Measurements from ENCODE around the gene CDC7.
"Not testable (repeated sequence)": the region's sequence is repeated elsewhere in the genome, so short reads cannot be mapped to it uniquely, and the experiment has no call there.

DNA sequence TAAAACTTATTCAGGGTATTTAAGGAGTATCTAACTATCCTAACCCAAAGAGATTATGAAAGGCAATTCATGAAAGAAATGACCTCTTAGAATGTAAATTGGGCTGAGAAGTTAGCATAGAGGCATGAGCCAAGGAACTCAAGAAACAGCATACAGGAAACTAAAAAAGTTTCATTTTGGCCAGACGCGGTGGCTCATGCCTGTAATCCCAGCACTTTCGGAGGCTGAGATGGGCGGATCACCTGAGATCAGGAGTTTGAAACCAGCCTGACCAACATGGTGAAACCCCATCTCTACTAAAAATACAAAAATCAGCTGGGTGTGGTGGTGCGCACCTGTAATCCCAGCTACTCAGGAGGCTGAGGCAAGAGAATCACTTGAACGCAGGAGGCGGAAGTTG, 16.0 kb downstream of the CDC7 start:
- TF ChIP-seq EGR1 (IDR thresholded peaks at IDR 0.05; ENCODE audit: low read depth); CTCF (IDR thresholded peaks at IDR 0.05 in 2 of 3, conservative IDR thresholded peaks at IDR 0.05 in 1 of 3; ENCODE audit: borderline replicate concordance in 1 of 3, insufficient read depth in 1 of 3, low read depth in 2 of 3, low read length in 2 of 3); TCF7L2 (IDR thresholded peaks at IDR 0.05; ENCODE audit: borderline replicate concordance, extremely low read depth, insufficient read depth, insufficient read length); POLR2A (IDR thresholded peaks at IDR 0.05; ENCODE audit: borderline replicate concordance, extremely low read depth, insufficient read depth, insufficient read length); POLR2AphosphoS5 (IDR thresholded peaks at IDR 0.05; ENCODE audit: low read depth, low read length); MAX (IDR thresholded peaks at IDR 0.05); ZBTB33 (IDR thresholded peaks at IDR 0.05; ENCODE audit: extremely low read depth, insufficient replicate concordance, low read length); RAD21 (IDR thresholded peaks at IDR 0.05; ENCODE audit: low read depth); ZFX (IDR thresholded peaks at IDR 0.05); ZNF274 (IDR thresholded peaks at IDR 0.05; ENCODE audit: low read depth, low read length); CEBPB (IDR thresholded peaks at IDR 0.05; ENCODE audit: low read depth): not testable (repeated sequence)
- TF ChIP-seq, protein P1, sequence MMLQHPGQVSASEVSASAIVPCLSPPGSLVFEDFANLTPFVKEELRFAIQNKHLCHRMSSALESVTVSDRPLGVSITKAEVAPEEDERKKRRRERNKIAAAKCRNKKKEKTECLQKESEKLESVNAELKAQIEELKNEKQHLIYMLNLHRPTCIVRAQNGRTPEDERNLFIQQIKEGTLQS (IDR thresholded peaks at IDR 0.05): not testable (repeated sequence)
- TF ChIP-seq, protein P2, sequence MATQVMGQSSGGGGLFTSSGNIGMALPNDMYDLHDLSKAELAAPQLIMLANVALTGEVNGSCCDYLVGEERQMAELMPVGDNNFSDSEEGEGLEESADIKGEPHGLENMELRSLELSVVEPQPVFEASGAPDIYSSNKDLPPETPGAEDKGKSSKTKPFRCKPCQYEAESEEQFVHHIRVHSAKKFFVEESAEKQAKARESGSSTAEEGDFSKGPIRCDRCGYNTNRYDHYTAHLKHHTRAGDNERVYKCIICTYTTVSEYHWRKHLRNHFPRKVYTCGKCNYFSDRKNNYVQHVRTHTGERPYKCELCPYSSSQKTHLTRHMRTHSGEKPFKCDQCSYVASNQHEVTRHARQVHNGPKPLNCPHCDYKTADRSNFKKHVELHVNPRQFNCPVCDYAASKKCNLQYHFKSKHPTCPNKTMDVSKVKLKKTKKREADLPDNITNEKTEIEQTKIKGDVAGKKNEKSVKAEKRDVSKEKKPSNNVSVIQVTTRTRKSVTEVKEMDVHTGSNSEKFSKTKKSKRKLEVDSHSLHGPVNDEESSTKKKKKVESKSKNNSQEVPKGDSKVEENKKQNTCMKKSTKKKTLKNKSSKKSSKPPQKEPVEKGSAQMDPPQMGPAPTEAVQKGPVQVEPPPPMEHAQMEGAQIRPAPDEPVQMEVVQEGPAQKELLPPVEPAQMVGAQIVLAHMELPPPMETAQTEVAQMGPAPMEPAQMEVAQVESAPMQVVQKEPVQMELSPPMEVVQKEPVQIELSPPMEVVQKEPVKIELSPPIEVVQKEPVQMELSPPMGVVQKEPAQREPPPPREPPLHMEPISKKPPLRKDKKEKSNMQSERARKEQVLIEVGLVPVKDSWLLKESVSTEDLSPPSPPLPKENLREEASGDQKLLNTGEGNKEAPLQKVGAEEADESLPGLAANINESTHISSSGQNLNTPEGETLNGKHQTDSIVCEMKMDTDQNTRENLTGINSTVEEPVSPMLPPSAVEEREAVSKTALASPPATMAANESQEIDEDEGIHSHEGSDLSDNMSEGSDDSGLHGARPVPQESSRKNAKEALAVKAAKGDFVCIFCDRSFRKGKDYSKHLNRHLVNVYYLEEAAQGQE (IDR thresholded peaks at IDR 0.05; ENCODE audit: low read depth): not testable (repeated sequence)

All from HCT116 (cell line).